NCI-H748 (cell line): Measurements from ENCODE around the gene PTEN.
"Not testable (repeated sequence)": the region's sequence is repeated elsewhere in the genome, so short reads cannot be mapped to it uniquely, and the experiment has no call there.

Experiments
- DNase-seq: peaks from one replicate; lab custom pipeline; 2025; ENCODE audit not compliant: unreplicated experiment; lab: John Stamatoyannopoulos, UW

PTEN gene

DNA sequence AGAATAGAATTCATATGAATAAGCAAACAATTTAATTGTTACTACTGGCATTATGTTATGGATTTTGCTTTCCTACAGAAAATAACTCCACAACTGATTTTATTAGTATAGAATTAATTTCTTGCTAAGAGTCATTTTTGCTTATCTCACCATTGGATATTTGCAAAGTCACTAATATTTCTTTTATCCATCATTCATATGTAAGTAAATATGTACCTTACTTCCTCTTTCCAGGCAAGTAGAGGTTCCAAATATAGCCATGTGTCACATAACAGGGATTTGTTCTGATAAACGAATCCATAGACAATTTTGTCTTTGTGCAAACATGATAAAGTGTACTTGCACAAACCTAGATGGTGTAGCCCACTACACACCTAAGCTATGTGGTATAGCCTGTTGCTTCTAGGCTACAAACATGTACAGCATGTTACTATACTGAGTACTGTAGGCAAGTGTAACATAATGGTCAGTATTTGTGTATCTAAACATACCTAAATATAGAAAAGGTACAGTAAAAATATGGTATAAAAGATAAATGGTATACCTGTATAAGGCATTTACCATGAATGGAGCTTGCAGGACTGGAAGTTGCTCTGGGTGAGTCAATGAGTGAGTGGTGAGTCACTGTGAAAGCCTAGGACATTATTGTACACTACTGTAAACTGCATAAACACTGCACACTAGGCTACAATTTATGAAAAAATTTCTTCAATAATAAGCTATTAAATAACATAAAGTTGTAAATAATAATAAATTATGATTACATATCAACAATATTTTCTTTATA, 18.4 kb upstream of the PTEN start:
- DNase-seq = no peak

- no peak for DNase-seq
Observed at GRCh38 chr10:87845624-87845998, 17.8 kb upstream of the PTEN start.

DNA sequence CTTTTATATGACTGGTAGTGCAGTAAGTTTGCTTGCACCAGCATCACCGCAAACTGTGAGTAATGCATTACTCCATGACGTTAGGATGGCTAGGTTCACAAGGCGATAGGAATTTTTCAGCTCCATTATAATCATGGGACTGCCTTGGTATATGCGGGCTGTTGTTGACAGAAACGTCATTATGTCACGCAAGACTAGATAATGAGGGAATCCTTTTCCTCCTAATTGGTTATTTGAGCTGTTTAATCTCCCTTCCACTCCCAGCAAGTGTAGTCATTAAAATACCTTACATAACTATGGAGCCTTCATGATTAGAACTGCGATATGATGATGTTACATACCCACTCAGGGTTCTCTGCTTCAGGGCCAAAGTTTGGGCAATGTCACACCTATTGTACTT, 17.4 kb upstream of the PTEN start:
- DNase-seq = peak; percentile 23

GRCh38 chr10:87846711-87847110, 16.7 kb upstream of the PTEN start:
- DNase-seq = not testable (repeated sequence)

DNA sequence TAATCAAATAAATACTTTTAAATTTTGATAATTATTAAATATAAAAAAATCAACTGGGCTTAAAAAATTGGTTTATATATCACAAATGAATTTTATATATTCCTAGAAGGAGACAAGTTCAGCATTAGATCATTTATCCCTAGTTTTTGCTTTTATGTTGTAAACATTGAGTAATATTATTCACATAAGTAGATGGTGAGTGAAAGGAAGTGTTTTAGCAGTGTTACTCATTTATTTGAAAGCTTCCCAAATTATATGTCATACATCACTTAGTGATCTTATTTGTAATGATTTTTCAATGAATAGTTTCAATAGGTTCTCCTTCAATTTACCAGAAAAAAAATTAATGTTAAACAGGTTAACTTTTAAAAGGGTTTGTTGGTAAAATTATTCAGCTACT, 15.9 kb upstream of the PTEN start:
- DNase-seq = no peak

- DNase-seq = no peak
Observed at GRCh38 chr10:87849001-87849400, 14.4 kb upstream of the PTEN start.

DNA sequence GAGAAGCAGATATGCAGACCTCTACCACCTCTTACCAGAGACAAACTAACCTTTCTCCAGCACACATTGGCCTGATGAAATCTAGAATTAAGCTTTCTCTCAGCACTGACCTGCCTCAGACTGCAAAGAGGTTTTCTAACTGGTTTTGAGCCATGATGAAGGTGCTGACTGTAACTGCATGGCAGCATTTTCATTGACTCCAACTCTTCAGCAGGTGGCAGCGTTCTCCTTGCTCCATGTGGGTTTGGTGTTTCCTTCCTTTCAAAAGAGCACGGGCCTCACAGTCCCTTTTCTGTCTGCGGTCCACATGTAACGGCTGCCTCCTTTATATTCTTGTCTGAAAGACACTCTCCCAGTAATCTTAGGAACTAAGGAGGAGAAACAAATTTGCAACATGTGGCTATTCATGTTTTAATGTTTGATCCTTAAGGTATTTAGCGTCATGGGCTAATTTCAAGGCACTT, 12.7 kb upstream of the PTEN start:
- DNase-seq = peak; percentile 50

GRCh38 chr10:87852089-87852488, 11.3 kb upstream of the PTEN start:
- no peak for DNase-seq

DNA sequence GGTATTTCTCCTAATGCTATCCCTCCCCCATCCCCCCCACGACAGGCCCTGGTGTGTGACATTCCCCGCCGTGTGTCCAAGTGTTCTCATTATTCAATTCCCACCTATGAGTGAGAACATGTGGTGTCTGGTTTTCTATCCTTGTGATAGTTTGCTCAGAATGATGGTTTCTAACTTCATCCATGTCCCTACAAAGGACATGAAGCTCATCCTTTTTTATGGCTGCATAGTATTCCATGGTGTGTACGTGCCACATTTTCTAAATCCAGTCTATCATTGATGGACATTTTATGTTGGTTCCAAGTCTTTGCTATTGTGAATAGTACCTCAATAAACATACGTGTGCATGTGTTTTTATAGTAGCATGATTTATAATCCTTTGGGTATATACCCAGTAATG, 8.2 kb upstream of the PTEN start:
- DNase-seq = not testable (repeated sequence)

- DNase-seq = not testable (repeated sequence)
Observed at GRCh38 chr10:87855665-87856064, 7.8 kb upstream of the PTEN start.

DNA sequence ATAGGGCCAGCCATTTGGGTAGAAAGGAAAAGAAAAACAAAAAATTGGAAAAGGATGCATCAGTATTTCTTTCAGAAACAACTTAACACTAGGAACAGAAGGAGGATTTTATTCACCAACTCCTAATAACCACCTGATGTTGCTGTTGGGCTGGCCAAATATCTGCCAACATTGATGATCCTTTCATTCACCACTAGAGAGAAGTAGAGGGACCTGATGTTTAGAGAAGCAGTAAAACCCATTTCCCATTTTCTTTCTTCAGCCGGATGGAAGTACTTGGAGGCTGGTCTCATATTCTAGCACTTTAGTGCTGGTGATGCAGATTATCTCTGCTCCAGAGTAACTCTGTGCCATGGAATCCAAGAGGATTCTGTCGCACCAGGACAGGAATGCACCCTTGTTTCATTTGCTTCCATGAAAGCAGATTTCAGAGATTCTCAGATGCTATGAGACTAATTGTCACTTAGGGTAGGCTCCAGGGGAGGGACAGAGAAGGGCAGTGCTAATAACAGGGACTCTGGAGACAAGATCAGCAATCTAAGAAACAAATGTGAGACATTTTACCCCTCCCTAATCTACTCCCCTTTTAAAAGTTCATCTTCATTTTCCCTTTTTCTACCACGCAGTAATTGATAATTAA, 3.1 kb upstream of the PTEN start:
- peak; percentile 56 for DNase-seq

DNA sequence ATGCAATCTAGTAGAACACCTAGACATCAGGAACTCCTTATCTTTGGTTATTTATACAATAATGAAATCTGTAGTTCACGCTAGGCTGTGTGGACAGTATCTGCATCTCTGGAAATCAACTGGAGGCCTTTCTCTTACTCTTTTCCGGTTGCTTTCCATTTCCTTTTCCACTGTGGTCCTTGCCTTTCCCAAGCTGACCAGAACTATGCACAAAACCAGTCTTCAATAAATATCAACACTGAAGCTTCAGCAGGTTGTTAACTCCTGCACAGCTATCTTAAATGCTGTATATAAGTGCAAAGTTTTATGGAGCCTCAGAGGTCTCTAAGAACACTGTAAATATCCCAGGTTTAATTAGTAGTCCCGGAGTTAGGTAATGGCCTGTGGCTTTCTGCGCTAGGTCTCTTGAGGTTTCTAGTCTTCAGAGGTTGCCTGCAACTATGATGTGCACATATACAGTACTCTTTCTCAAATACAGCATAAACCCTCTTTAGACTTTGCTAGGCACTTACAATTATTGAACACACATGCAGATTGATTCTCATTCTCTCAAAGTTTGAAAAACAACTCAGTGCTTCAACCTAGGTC, 2.5 kb upstream of the PTEN start:
- no peak for DNase-seq

DNA sequence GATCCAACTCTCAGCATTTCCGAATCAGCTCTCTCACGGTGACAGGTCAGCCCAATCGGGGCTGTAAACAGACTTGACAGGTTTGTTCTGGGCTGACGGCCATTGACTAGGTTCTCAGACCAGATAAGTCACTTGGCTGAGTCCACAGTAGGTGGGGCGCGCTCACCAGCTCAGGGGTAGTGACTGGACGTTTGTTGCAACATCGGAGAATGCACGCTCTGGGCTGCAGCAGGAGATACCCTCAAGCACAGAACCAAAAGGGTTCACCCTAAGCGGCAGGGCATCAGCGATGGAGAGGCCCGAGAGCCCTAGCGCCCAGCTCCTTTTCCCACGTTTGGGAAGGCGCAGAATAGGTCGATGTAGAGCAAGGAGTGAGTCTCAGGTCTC, 1.9 kb upstream of the PTEN start:
- DNase-seq = peak; percentile 58

- peak; percentile 90 for DNase-seq
Observed at GRCh38 chr10:87861953-87862678, 1.3 kb upstream of the PTEN start.

DNA sequence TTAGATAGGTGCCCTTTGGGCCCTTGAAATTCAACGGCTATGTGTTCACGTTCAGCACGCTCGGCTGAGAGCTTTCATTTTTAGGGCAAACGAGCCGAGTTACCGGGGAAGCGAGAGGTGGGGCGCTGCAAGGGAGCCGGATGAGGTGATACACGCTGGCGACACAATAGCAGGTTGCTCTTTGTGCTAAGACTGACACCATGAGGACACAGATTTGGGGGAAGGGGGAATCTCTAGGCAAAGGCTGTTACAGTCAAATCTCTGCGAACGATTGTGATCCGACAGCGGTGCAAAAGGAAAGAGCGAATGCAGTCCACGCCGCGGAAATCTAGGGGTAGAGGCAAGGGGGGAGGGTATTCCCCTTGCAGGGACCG, 759 bp upstream of the PTEN start:
- peak; percentile 68 for DNase-seq

DNA sequence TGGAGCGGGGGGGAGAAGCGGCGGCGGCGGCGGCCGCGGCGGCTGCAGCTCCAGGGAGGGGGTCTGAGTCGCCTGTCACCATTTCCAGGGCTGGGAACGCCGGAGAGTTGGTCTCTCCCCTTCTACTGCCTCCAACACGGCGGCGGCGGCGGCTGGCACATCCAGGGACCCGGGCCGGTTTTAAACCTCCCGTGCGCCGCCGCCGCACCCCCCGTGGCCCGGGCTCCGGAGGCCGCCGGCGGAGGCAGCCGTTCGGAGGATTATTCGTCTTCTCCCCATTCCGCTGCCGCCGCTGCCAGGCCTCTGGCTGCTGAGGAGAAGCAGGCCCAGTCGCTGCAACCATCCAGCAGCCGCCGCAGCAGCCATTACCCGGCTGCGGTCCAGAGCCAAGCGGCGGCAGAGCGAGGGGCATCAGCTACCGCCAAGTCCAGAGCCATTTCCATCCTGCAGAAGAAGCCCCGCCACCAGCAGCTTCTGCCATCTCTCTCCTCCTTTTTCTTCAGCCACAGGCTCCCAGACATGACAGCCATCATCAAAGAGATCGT, 598 bp downstream of the PTEN start:
- peak; percentile 49 for DNase-seq

- DNase-seq = peak; percentile 44
Observed at GRCh38 chr10:87864496-87865059, 1.2 kb downstream of the PTEN start.

DNA sequence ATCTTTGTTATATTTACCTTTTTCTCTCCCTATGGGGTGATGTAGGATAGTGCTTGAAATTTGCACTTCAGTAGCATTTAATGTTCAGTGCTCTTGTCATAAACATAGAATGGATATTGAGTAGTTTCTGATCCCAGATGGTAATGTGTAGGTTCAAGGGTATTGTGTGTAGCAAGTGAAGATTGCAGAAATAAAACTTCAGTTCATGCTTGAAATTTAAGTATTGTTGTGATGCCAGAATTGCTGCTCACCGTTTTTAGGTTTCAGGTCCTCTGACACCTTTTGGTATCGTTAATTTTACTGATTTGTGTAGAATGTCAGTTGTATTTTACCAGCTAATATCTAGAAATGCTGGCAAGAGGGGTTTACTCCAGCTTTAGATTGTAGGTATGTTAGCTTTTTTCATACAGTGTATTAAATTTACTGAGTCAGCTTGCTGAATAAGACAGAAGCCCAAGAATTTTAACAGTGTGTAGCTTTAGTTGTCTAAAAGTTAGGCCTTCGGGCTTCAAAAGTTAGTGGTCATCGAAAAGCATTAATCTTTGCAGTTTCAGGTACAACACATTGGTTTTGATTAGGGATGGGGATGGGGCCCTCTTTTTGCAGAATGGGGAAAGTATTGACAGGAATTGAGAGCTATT, 1.9 kb downstream of the PTEN start:
- no peak for DNase-seq

DNA sequence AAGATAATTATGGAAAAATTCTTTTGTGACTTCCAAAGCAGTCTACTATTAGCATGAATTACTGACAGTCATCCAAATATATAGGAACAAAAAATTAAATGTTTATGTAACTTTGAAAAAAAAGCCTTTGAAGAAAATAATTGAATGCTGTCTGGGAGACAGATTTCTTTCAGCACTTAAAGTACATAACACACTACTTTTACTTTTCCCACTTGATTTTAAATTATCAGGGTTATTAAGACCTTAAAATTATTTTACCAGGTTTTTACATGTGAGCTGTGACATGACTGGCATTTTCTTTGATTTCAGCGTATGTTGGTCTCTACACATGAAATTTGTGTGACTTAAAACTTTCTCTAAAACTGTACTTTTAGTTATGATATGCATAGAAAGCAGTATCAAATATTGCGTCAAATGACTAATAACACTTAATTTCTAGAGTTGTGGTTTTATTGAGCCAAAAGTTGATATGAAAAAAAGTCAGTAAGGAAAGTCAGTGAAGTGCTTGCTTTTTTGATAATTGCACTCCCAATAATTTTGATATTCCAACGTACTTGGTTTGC, 3.1 kb downstream of the PTEN start:
- no peak for DNase-seq

GRCh38 chr10:87867453-87867852, 4.0 kb downstream of the PTEN start:
- DNase-seq = no peak
